SK-N-SH (cell line): ENCODE measurements around the gene TMEM129. TPM values are rescaled to one million over a fixed set of nuclear protein-coding genes. Genes with fewer than 3 reads are reported as not detected.

Experiments used
- CTCF ChIA-PET: fragments of 300-600, 350-600 bp; formaldehyde crosslinking; extraction: SDS; loops from one replicate; lab custom pipeline; 2021; lab: Yijun Ruan, JAX
- POLR2A ChIA-PET: fragments of 350-600 bp; sonication (Branson Sonifier 250); formaldehyde crosslinking; extraction: SDS; loops from one replicate; lab custom pipeline; 2020; ENCODE audit warnings: antibody characterized with exemption, inconsistent platforms; lab: Yijun Ruan, JAX
- DNase-seq: peaks from one replicate; pipeline ENCODE4 v3.0.0; 2012
- H2AFZ ChIP-seq: fragments of 200-600 bp; sonication (generic); 2 replicates; pipeline ENCODE4 v1.8.1; 2016; ENCODE audit warnings: antibody characterized with exemption, mild to moderate bottlenecking, low read depth
- H3F3A ChIP-seq: fragments of 200-600 bp; sonication (generic); replicated peaks from 2 replicates; pipeline ENCODE3; 2016; ENCODE audit warnings: antibody characterized with exemption, mild to moderate bottlenecking; ENCODE audit not compliant: insufficient read depth
- H3K27ac ChIP-seq, 2 experiments: fragments of 200-500 bp in 1 of 2; fragments of 200-600 bp in 1 of 2; sonication (Bioruptor generic) in 1 of 2; sonication (generic), shearing (Covaris generic) in 1 of 2; 2 replicates each; pipeline versions ENCODE4 v1.5.1 to v1.6.1; 2014 to 2016; ENCODE audit warnings: low read depth in 2 of 2, inconsistent platforms in 1 of 2, low read length in 1 of 2, mild to moderate bottlenecking in 1 of 2, mixed read lengths in 1 of 2
- H3K27me3 ChIP-seq: fragments of 200-600 bp; sonication (generic), shearing (Covaris generic); 2 replicates; pipeline ENCODE4 v1.6.1; 2016; ENCODE audit warnings: mixed run types; ENCODE audit not compliant: insufficient read depth
- H3K36me3 ChIP-seq, 2 experiments: fragments of 200-500 bp in 1 of 2; fragments of 200-600 bp in 1 of 2; sonication (Bioruptor generic) in 1 of 2; sonication (generic) in 1 of 2; replicated peaks in 1 of 2; 2 replicates each; pipeline versions ENCODE3 to v1.5.1; 2014 to 2016; ENCODE audit warnings: low read length in 1 of 2, mild to moderate bottlenecking in 1 of 2; ENCODE audit not compliant: insufficient read depth in 2 of 2, control insufficient read depth in 1 of 2
- H3K4me1 ChIP-seq, 2 experiments: fragments of 200-500 bp in 1 of 2; fragments of 200-600 bp in 1 of 2; sonication (Bioruptor generic) in 1 of 2; sonication (generic), shearing (Covaris generic) in 1 of 2; 2 replicates each; pipeline versions ENCODE4 v1.5.1 to v1.6.1; 2014 to 2016; ENCODE audit warnings: low read depth in 1 of 2, low read length in 1 of 2, mixed run types in 1 of 2; ENCODE audit not compliant: insufficient read depth in 2 of 2, control insufficient read depth in 1 of 2
- H3K4me2 ChIP-seq: fragments of 200-600 bp; sonication (generic), shearing (Covaris generic); 2 replicates; pipeline ENCODE4 v1.6.1; 2017; ENCODE audit warnings: mixed run types
- H3K4me3 ChIP-seq, 2 experiments: fragments of 200-500 bp in 1 of 2; fragments of 200-600 bp in 1 of 2; sonication (Bioruptor generic) in 1 of 2; sonication (generic), shearing (Covaris generic) in 1 of 2; 2 replicates each; pipeline versions ENCODE4 v1.5.1 to v1.8.1; 2014 to 2016; ENCODE audit warnings: low read depth in 2 of 2, inconsistent platforms in 1 of 2, low read length in 1 of 2, mild to moderate bottlenecking in 1 of 2, mixed read lengths in 1 of 2, moderate library complexity in 1 of 2
- H3K79me2 ChIP-seq: fragments of 200-600 bp; sonication (generic); 2 replicates; pipeline ENCODE4 v1.8.1; 2017; ENCODE audit warnings: mild to moderate bottlenecking; ENCODE audit not compliant: insufficient read depth
- H3K9ac ChIP-seq: fragments of 200-600 bp; sonication (generic); 2 replicates; pipeline ENCODE4 v1.6.1; 2017; ENCODE audit warnings: mixed run types
- H3K9me2 ChIP-seq: fragments of 200-600 bp; sonication (generic); 2 replicates; pipeline ENCODE4 v1.6.1; 2017; ENCODE audit warnings: mixed run types
- H3K9me3 ChIP-seq: fragments of 200-600 bp; sonication (generic); 2 replicates; pipeline ENCODE4 v1.6.1; 2017; ENCODE audit warnings: mixed run types, mild to moderate bottlenecking, moderate library complexity
- H4K20me1 ChIP-seq: fragments of 200-600 bp; sonication (generic); 2 replicates; pipeline ENCODE4 v1.6.1; 2017; ENCODE audit warnings: mild to moderate bottlenecking, mixed run types; ENCODE audit not compliant: insufficient read depth
- FOSL2 ChIP-seq: IDR thresholded peaks from 2 replicates; pipeline ENCODE4 v1.4.0; 2012; ENCODE audit warnings: low read depth, mild to moderate bottlenecking, moderate library complexity, borderline replicate concordance
- GATA2 ChIP-seq: sonication (generic); formaldehyde crosslinking; IDR thresholded peaks from 2 replicates; pipeline ENCODE4 v1.5.0; 2020; ENCODE audit warnings: mild to moderate bottlenecking, missing genetic modification reagents
- JUND ChIP-seq: IDR thresholded peaks from 2 replicates; pipeline ENCODE4 v1.4.0; 2012
- MXI1 ChIP-seq: IDR thresholded peaks from 2 replicates; pipeline ENCODE4 v1.6.1; 2012; ENCODE audit warnings: mild to moderate bottlenecking, low read depth, low read length, improper control_type of control experiment
- PBX3 ChIP-seq: IDR thresholded peaks from 2 replicates; pipeline ENCODE4; 2012
- RFX5 ChIP-seq: IDR thresholded peaks from 2 replicates; pipeline ENCODE4 v1.6.1; 2012; ENCODE audit warnings: mild to moderate bottlenecking, improper control_type of control experiment, low read length
- TAF1 ChIP-seq: IDR thresholded peaks from 2 replicates; pipeline ENCODE4 v1.6.1; 2012; ENCODE audit warnings: low read depth, mild to moderate bottlenecking, low read length, moderate library complexity, borderline replicate concordance
- USF1 ChIP-seq: IDR thresholded peaks from 2 replicates; pipeline ENCODE4 v1.4.0; 2012; ENCODE audit warnings: low read depth, borderline replicate concordance
- USF2 ChIP-seq: fragments of 150-350 bp; IDR thresholded peaks from 2 replicates; pipeline ENCODE4 v1.6.1; 2017; ENCODE audit warnings: antibody characterized with exemption, low read length, low read depth, borderline replicate concordance
- ZBTB33 ChIP-seq: IDR thresholded peaks from 2 replicates; pipeline ENCODE4 v1.4.0; 2012; ENCODE audit warnings: low read depth, borderline replicate concordance
- WGBS: methylation state at CpG from one replicate; pipeline ENCODE4 v1.1.6; 2017; ENCODE audit warnings: low lambda C conversion rate; 5-methylcytosine and 5-hydroxymethylcytosine counted together
- polyA plus RNA-seq, 3 experiments: library from polyadenylated mRNA; depleted of rRNA; stranded (reverse); fragments of >200 nt; gene quantifications; 2 replicates each; pipeline ENCODE4 v1.2.3, GENCODE V29; 2012

Gene TMEM129
- polyA plus RNA-seq, 1 of the 3 experiments (the other 2 are of a cell fraction): 36.5 TPM

- TF ChIP-seq USF1: no peak
- TF ChIP-seq FOSL2: no peak
- TF ChIP-seq TAF1: no peak
- no peak for TF ChIP-seq RFX5
- no peak for TF ChIP-seq USF2
- TF ChIP-seq JUND: no peak
- TF ChIP-seq ZBTB33: no peak
- TF ChIP-seq MXI1: no peak
- TF ChIP-seq PBX3: no peak
- no peak for TF ChIP-seq GATA2 (CRISPR knock-in tag)
- peaks cover 0 to 21% of the 10 kb centered on the region in 2 experiments; a peak in 1 of 4 replicates for H3K4me1 ChIP-seq
- no peaks in the 10 kb centered on the region for H3K79me2 ChIP-seq
- H3K9me2 ChIP-seq: no peaks in the 10 kb centered on the region
- no peaks in the 10 kb centered on the region for H3K36me3 ChIP-seq
- no peaks in the 10 kb centered on the region for H4K20me1 ChIP-seq
- CTCF ChIA-PET: interaction anchor here (0.6 to 12.0 kb wide), 4 partner anchors 11 to 83 kb away, joined by 3 to 88 read pairs (median 8); no protein-coding TSS in a partner anchor
- H2AFZ ChIP-seq: no peak overlapping the region
- H3K27ac ChIP-seq: no peak overlapping the region
- POLR2A ChIA-PET: no interaction called here
- H3K4me3 ChIP-seq: no peak overlapping the region
- 84% methylated on average over 8 of the region's 19 CpGs for WGBS
- no peaks in the 10 kb centered on the region for H3K27me3 ChIP-seq
- no peaks in the 10 kb centered on the region for H3K9me3 ChIP-seq
- no peak overlapping the region for H3K9ac ChIP-seq
- H3F3A ChIP-seq: no peaks in the 10 kb centered on the region
- no peak overlapping the region for H3K4me2 ChIP-seq
- no peak for DNase-seq
Observed at GRCh38 chr4:1759170-1759817, 38.2 kb upstream of the TMEM129 start.
